PC-3 (cell line): ENCODE results near the gene TKFC. TPM values are rescaled to one million over a fixed set of nuclear protein-coding genes. Genes with fewer than 3 reads are reported as not detected.

Experiments used
- ATAC-seq: fragments of 200-7000 bp; cut with Tn5 transposase; 2 replicates; pipeline ENCODE4 v1.9.1; 2020; ENCODE audit warnings: mild to moderate bottlenecking, moderate library complexity
- BruUV-seq: library from RNA; stranded (reverse); fragments of 400-500 nt; replicated peaks from 2 replicates; lab custom pipeline; 2021; lab: Mats Ljungman, UMichigan
- CTCF ChIA-PET: fragments of 300-600 bp; sonication (Branson Sonifier 250); formaldehyde crosslinking; loops from one replicate; lab custom pipeline; 2022; ENCODE audit warnings: antibody characterized with exemption; lab: Charles Lee
- POLR2A ChIA-PET: fragments of 300-600 bp; sonication (Branson Sonifier 250); formaldehyde crosslinking; loops from one replicate; lab custom pipeline; 2022; ENCODE audit warnings: antibody characterized with exemption; ENCODE audit not compliant: unreplicated experiment; lab: Charles Lee
- DNase-seq: peaks from one replicate; pipeline ENCODE4 v3.0.0-alpha.2; 2015
- H2AFZ ChIP-seq: fragments of 300-600 bp; sonication (generic); 2 replicates; pipeline ENCODE4 v1.6.0; 2016; ENCODE audit warnings: antibody characterized with exemption, low read length
- H3F3A ChIP-seq: fragments of 300-600 bp; sonication (generic); one replicate; pipeline ENCODE4 v1.6.0; 2017; ENCODE audit warnings: antibody characterized with exemption, low read length, control low read depth, mild to moderate bottlenecking; ENCODE audit not compliant: unreplicated experiment
- H3K27ac ChIP-seq: fragments of 300-600 bp; sonication (generic); 2 replicates; pipeline ENCODE4 v1.5.1; 2016; ENCODE audit warnings: mild to moderate bottlenecking, low read length
- H3K27me3 ChIP-seq: fragments of 300-600 bp; sonication (generic); 2 replicates; pipeline ENCODE4 v1.6.1; 2016; ENCODE audit warnings: low read length, mixed read lengths
- H3K36me3 ChIP-seq: fragments of 300-600 bp; sonication (generic); 2 replicates; pipeline ENCODE4 v1.6.1; 2016; ENCODE audit warnings: low read depth, mixed run types, low read length, mixed read lengths
- H3K4me1 ChIP-seq: fragments of 300-600 bp; sonication (generic); 2 replicates; pipeline ENCODE4 v1.5.1; 2016; ENCODE audit warnings: low read length; ENCODE audit not compliant: insufficient read depth
- H3K4me2 ChIP-seq: fragments of 300-600 bp; sonication (generic); 2 replicates; pipeline ENCODE4 v1.6.0; 2016; ENCODE audit warnings: low read length
- H3K4me3 ChIP-seq: fragments of 300-600 bp; sonication (generic); 2 replicates; pipeline ENCODE4 v1.5.1; 2016; ENCODE audit warnings: mild to moderate bottlenecking, low read length, mixed read lengths
- H3K79me2 ChIP-seq: fragments of 300-600 bp; sonication (generic); 2 replicates; pipeline ENCODE4 v1.6.1; 2017; ENCODE audit warnings: low read length, mixed read lengths
- H3K9ac ChIP-seq: fragments of 300-600 bp; sonication (generic); 2 replicates; pipeline ENCODE4 v1.6.0; 2016; ENCODE audit warnings: mild to moderate bottlenecking, low read length
- H3K9me2 ChIP-seq: fragments of 300-600 bp; sonication (generic); replicated peaks from 2 replicates; pipeline ENCODE4 v1.6.1; 2016; ENCODE audit warnings: mixed run types, low read length, mixed read lengths
- H3K9me3 ChIP-seq: fragments of 300-600 bp; sonication (generic); 2 replicates; pipeline ENCODE4 v1.6.1; 2016; ENCODE audit warnings: low read length, mixed read lengths
- H4K20me1 ChIP-seq: fragments of 300-600 bp; sonication (generic); 2 replicates; pipeline ENCODE4 v1.6.1; 2016; ENCODE audit warnings: low read length, mixed read lengths
- CTCF ChIP-seq: fragments of 300-600 bp; sonication (generic); conservative IDR thresholded peaks from 2 replicates; pipeline ENCODE4 v1.5.1; 2017; ENCODE audit warnings: antibody characterized with exemption, low read depth, mild to moderate bottlenecking, low read length
- EZH2phosphoT487 ChIP-seq: fragments of 300-600 bp; sonication (generic); IDR thresholded peaks from 2 replicates; pipeline ENCODE4 v1.6.1; 2018; ENCODE audit warnings: mild to moderate bottlenecking, antibody characterized with exemption, low read length, borderline replicate concordance
- intact Hi-C: fragments of 100-400 bp; cut with micrococcal nuclease; formaldehyde crosslinking; loops from 2 replicates; pipeline ENCODE4 v1.9.0; 2023
- total RNA-seq: library from RNA; depleted of rRNA; stranded (reverse); fragments of >200 nt; gene quantifications from 2 replicates; pipeline ENCODE4 v1.2.3, GENCODE V29; 2014; rRNA removed

TKFC gene
- total RNA-seq, 1 experiment from 2014 or later: 56.9 TPM

- Histone ChIP-seq H4K20me1 (no peaks in the 10 kb centered on the region), H3K4me3 (peak overlapping the region; percentile 94), H3K79me2 (peaks cover 14% of the 10 kb centered on the region), H3K4me1 (peaks cover 14% of the 10 kb centered on the region), H3K9me3 (no peaks in the 10 kb centered on the region), H3K4me2 (peak overlapping the region; percentile 98), H3F3A (no peaks in the 10 kb centered on the region), H3K27me3 (no peaks in the 10 kb centered on the region), H3K9me2 (no peaks in the 10 kb centered on the region), H2AFZ (peak overlapping the region; percentile 99), H3K9ac (peak overlapping the region; percentile 89), H3K36me3 (peaks cover 10% of the 10 kb centered on the region; the same call in 1 of the 2 replicates), H3K27ac (peak overlapping the region; percentile 59)
- DNase-seq (peak; percentile 53), ATAC-seq (peak; percentile 45)
- CTCF ChIA-PET: interaction anchor here (0.6 to 1.3 kb wide), 5 partner anchors 31 to 191 kb away, joined by 3 to 18 read pairs (median 6); partner anchors contain the start of gene TMEM138
- no peak for TF ChIP-seq EZH2phosphoT487
- TF ChIP-seq CTCF: peak; percentile 59
- intact Hi-C loops: loop anchor here (2.0 kb wide), 1 partner anchor 56 kb away; no protein-coding TSS in a partner anchor
- no TSS peak for BruUV-seq
- POLR2A ChIA-PET: interaction anchor here (0.8 to 1.9 kb wide), 2 partner anchors 9 to 31 kb away, joined by 5 to 6 read pairs; partner anchors contain the start of genes CYB561A3 and TMEM138
Measured at GRCh38 chr11:61392981-61393595, 60.1 kb downstream of the TKFC start.

Other genes with a start within 250 kb of the TKFC start
- gene CD5, start 230.7 kb upstream of the TKFC start, total RNA-seq: 0.11 and 0.12 TPM in 2 replicates
- 28.9 and 34.9 TPM in 2 replicates for gene VPS37C, start 171.8 kb upstream of the TKFC start, total RNA-seq
- gene PGA3, start 129.7 kb upstream of the TKFC start, total RNA-seq: not detected in 2 replicates
- not detected in 2 replicates for gene PGA4, start 110.9 kb upstream of the TKFC start, total RNA-seq
- gene PGA5, start 92.1 kb upstream of the TKFC start, total RNA-seq: not detected in 2 replicates
- 0.15 and 0.35 TPM in 2 replicates for gene VWCE, start 37.9 kb upstream of the TKFC start, total RNA-seq
- gene DDB1, start 123 bp upstream of the TKFC start, total RNA-seq: 450 and 451 TPM in 2 replicates
- 51.2 and 58.2 TPM in 2 replicates for gene CYB561A3, start 28.7 kb downstream of the TKFC start, total RNA-seq
- gene TMEM138, start 29.1 kb downstream of the TKFC start, total RNA-seq: 39.8 and 40.7 TPM in 2 replicates
- 19.3 and 23.2 TPM in 2 replicates for gene TMEM216, start 59.4 kb downstream of the TKFC start, total RNA-seq
- 51.1 and 55.3 TPM in 2 replicates for gene CPSF7, start 96.7 kb downstream of the TKFC start, total RNA-seq
- 54.3 and 90.4 TPM in 2 replicates for gene SDHAF2, start 96.9 kb downstream of the TKFC start, total RNA-seq
- gene LRRC10B, start 175.5 kb downstream of the TKFC start, total RNA-seq: 0.55 TPM in 1 of 2 replicates, not detected in the other
- gene SYT7, start 247.8 kb downstream of the TKFC start, total RNA-seq: 21.5 and 23.2 TPM in 2 replicates